OCI-LY1 (cell line): ENCODE measurements around the gene DHX32.
"Not testable (repeated sequence)": the region's sequence is repeated elsewhere in the genome, so short reads cannot be mapped to it uniquely, and the experiment has no call there.

Experiments
- H2AFZ ChIP-seq: fragments of 200-600 bp; sonication (generic), shearing (Covaris generic); 2 replicates; pipeline ENCODE4 v1.6.0; 2014; ENCODE audit warnings: antibody characterized with exemption, mild to moderate bottlenecking, low read length
- H3F3A ChIP-seq: fragments of 200-600 bp; sonication (generic), shearing (Covaris generic); 2 replicates; pipeline ENCODE4 v1.6.0; 2014; ENCODE audit warnings: mild to moderate bottlenecking, antibody characterized with exemption, low read length, moderate library complexity; ENCODE audit not compliant: insufficient read depth
- H3K27ac ChIP-seq: fragments of 200-600 bp; sonication (generic); 2 replicates; pipeline ENCODE4 v1.5.1; 2014; ENCODE audit warnings: low read length, mixed run types, mild to moderate bottlenecking, low read depth; ENCODE audit not compliant: poor library complexity, severe bottlenecking
- H3K27me3 ChIP-seq: fragments of 200-600 bp; sonication (generic); 2 replicates; pipeline ENCODE4 v1.6.0; 2014; ENCODE audit warnings: antibody characterized with exemption, mild to moderate bottlenecking, low read length, moderate library complexity; ENCODE audit not compliant: insufficient read depth
- H3K36me3 ChIP-seq: fragments of 200-600 bp; sonication (generic); 2 replicates; pipeline ENCODE4 v1.6.1; 2014; ENCODE audit warnings: mild to moderate bottlenecking, antibody characterized with exemption, low read length, moderate library complexity, mixed read lengths; ENCODE audit not compliant: insufficient read depth
- H3K4me1 ChIP-seq: fragments of 200-600 bp; sonication (generic); 2 replicates; pipeline ENCODE4 v1.5.1; 2014; ENCODE audit warnings: mild to moderate bottlenecking, low read length, moderate library complexity; ENCODE audit not compliant: insufficient read depth, severe bottlenecking
- H3K4me2 ChIP-seq: fragments of 200-600 bp; sonication (generic), shearing (Covaris generic); 2 replicates; pipeline ENCODE4 v1.6.1; 2014; ENCODE audit warnings: low read length
- H3K4me3 ChIP-seq: fragments of 200-600 bp; sonication (generic); 2 replicates; pipeline ENCODE4 v1.5.1; 2014; ENCODE audit warnings: low read length, low read depth, mild to moderate bottlenecking, mixed read lengths; ENCODE audit not compliant: poor library complexity, severe bottlenecking
- H3K79me2 ChIP-seq: fragments of 200-600 bp; shearing (Covaris generic); 2 replicates; pipeline ENCODE4 v1.6.1; 2016; ENCODE audit warnings: mixed run types, low read length, mixed read lengths; ENCODE audit not compliant: insufficient read depth
- H3K9ac ChIP-seq: fragments of 200-600 bp; sonication (generic), shearing (Covaris generic); 2 replicates; pipeline ENCODE4 v1.6.1; 2014; ENCODE audit warnings: mild to moderate bottlenecking, low read length, mixed read lengths
- H3K9me2 ChIP-seq: fragments of 200-600 bp; sonication (generic), shearing (Covaris generic); 2 replicates; pipeline ENCODE4 v1.6.1; 2014; ENCODE audit warnings: low read depth, mild to moderate bottlenecking, low read length, mixed read lengths
- H3K9me3 ChIP-seq: fragments of 200-600 bp; shearing (Covaris generic); 2 replicates; pipeline ENCODE4 v1.6.1; 2014; ENCODE audit warnings: low read length, mixed read lengths
- H4K20me1 ChIP-seq: fragments of 200-600 bp; sonication (generic), shearing (Covaris generic); 2 replicates; pipeline ENCODE4 v1.6.0; 2016; ENCODE audit warnings: mild to moderate bottlenecking, low read length; ENCODE audit not compliant: insufficient read depth
- EZH2 ChIP-seq: fragments of 200-600 bp; sonication (generic), shearing (Covaris generic); IDR thresholded peaks from 2 replicates; pipeline ENCODE4 v1.8.0; 2017; ENCODE audit warnings: borderline replicate concordance, mixed run types, mild to moderate bottlenecking, antibody characterized with exemption, low read length, moderate library complexity, mixed read lengths
- TF ChIP-seq, protein P1 (sequence below): fragments of 200-600 bp; sonication (generic), shearing (Covaris generic); IDR thresholded peaks from 2 replicates; pipeline ENCODE4 v1.5.1; 2017; ENCODE audit warnings: mild to moderate bottlenecking, antibody characterized with exemption, low read length, moderate library complexity, mixed read lengths

DHX32 gene, protein sequence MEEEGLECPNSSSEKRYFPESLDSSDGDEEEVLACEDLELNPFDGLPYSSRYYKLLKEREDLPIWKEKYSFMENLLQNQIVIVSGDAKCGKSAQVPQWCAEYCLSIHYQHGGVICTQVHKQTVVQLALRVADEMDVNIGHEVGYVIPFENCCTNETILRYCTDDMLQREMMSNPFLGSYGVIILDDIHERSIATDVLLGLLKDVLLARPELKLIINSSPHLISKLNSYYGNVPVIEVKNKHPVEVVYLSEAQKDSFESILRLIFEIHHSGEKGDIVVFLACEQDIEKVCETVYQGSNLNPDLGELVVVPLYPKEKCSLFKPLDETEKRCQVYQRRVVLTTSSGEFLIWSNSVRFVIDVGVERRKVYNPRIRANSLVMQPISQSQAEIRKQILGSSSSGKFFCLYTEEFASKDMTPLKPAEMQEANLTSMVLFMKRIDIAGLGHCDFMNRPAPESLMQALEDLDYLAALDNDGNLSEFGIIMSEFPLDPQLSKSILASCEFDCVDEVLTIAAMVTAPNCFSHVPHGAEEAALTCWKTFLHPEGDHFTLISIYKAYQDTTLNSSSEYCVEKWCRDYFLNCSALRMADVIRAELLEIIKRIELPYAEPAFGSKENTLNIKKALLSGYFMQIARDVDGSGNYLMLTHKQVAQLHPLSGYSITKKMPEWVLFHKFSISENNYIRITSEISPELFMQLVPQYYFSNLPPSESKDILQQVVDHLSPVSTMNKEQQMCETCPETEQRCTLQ

DNA sequence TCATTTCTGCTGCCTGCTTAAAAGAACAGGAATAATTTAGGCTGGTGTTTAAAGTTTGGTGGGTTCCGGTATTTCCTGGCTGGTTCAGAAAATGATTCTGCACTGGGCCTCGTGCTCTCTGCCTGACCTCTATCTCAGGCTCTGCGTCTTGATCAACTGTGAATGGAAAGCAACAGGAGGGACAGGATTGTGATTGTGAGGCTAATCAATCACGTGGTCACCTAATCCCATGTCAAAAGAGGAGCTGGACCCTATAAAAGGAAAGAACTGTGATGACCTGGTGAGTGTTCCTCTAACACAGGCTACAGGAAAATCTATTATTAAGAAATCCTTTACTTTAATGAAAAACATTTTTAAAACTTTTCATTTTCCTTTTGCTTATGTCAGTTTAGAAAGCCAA, at the start of gene DHX32:
TSS of gene DHX32 (minus strand) at position 101 of the 400 bp plus-strand sequence. CDS start 468 bp downstream, outside the sequence.
- Histone ChIP-seq H2AFZ (no peak within 1 kb of the TSS), H3K9me3 (peaks cover under 1% of the 10 kb centered on the region; the same call in 1 of the 2 replicates), H3K9ac (no peak within 1 kb of the TSS), H3K9me2 (no peaks in the 10 kb centered on the region; the same call in 1 of the 2 replicates), H3K27me3 (no peaks in the 10 kb centered on the region; the same call in 1 of the 2 replicates), H3K4me3 (no peak within 1 kb of the TSS), H3K79me2 (no peaks in the 10 kb centered on the region), H3K4me2 (no peak within 1 kb of the TSS), H4K20me1 (no peaks in the 10 kb centered on the region), H3K4me1 (no peaks in the 10 kb centered on the region), H3K36me3 (no peaks in the 10 kb centered on the region), H3F3A (no peaks in the 10 kb centered on the region), H3K27ac (no peak within 1 kb of the TSS)
- TF ChIP-seq, protein P1, sequence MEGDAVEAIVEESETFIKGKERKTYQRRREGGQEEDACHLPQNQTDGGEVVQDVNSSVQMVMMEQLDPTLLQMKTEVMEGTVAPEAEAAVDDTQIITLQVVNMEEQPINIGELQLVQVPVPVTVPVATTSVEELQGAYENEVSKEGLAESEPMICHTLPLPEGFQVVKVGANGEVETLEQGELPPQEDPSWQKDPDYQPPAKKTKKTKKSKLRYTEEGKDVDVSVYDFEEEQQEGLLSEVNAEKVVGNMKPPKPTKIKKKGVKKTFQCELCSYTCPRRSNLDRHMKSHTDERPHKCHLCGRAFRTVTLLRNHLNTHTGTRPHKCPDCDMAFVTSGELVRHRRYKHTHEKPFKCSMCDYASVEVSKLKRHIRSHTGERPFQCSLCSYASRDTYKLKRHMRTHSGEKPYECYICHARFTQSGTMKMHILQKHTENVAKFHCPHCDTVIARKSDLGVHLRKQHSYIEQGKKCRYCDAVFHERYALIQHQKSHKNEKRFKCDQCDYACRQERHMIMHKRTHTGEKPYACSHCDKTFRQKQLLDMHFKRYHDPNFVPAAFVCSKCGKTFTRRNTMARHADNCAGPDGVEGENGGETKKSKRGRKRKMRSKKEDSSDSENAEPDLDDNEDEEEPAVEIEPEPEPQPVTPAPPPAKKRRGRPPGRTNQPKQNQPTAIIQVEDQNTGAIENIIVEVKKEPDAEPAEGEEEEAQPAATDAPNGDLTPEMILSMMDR = no peak
- TF ChIP-seq EZH2 = no peak

DNA sequence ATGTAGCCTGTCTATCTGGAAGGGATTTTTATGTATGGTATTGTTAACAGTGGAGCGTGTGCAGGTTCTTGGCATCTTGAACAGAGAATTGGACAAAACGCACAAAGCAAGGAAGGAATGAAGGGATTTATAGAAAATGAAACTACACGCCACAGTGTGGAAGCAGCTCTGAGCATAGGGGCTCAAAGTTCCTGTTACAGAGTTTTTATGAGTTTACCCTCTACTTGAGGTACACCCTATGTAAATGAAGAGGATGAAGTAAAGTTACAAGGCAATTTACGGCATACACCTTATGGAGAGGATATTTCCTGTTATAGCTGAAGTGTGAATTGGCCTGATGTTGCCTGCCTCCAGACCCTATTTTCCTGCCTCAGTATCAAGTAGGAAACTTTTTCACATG, 48.5 kb upstream of the DHX32 start:
- Histone ChIP-seq H3K9me3 (no peaks in the 10 kb centered on the region), H3K79me2 (no peaks in the 10 kb centered on the region), H3K4me2 (no peak overlapping the region), H3K36me3 (no peaks in the 10 kb centered on the region), H3K27me3 (no peaks in the 10 kb centered on the region), H3K4me3 (no peak overlapping the region), H2AFZ (no peak overlapping the region), H3K9ac (no peak overlapping the region), H3K27ac (no peak overlapping the region), H3K9me2 (no peaks in the 10 kb centered on the region), H3K4me1 (no peaks in the 10 kb centered on the region), H3F3A (no peaks in the 10 kb centered on the region), H4K20me1 (no peaks in the 10 kb centered on the region)
- TF ChIP-seq, protein P1 = no peak
- TF ChIP-seq EZH2 = no peak

DNA sequence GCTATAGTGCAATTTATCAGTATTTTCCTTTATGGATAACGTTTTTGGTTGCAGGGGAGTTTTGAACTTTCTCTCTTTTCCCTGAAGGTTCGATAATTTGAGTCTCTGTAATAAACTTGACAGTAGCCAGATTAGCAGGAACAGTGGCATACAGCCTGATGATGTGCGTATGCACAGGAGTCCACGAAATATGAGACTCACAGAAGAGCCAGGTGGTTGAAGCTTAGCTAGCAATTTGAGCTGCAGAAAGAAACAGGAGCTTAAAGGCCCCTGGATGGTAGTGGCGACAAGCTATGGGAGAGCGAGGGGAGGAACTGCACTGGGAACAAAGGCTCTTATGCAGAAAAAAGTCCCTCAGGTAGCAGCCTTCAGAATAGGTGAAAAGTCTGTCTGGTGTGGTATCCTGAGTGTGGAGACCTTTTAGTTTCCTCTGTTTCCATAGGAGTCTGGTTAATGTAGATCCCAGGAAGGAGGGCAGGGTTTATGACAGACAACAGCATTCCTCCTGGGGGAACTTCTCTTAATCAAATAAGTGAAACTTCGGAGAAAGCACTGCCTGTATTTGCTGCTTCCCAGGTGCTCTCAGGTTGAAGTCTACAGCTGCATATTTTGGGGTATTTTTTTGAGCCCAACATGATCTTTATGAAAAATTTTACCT, 48.0 kb upstream of the DHX32 start:
- no peaks in the 10 kb centered on the region for H3F3A ChIP-seq
- no peaks in the 10 kb centered on the region for H3K9me3 ChIP-seq
- no peak overlapping the region for H3K4me2 ChIP-seq
- H3K27ac ChIP-seq = no peak overlapping the region
- H4K20me1 ChIP-seq = no peaks in the 10 kb centered on the region
- no peaks in the 10 kb centered on the region for H3K79me2 ChIP-seq
- H3K36me3 ChIP-seq = no peaks in the 10 kb centered on the region
- H3K4me3 ChIP-seq = no peak overlapping the region
- no peak overlapping the region for H2AFZ ChIP-seq
- no peaks in the 10 kb centered on the region for H3K9me2 ChIP-seq
- H3K4me1 ChIP-seq = no peaks in the 10 kb centered on the region
- TF ChIP-seq, protein P1 = no peak
- no peak for TF ChIP-seq EZH2
- no peak overlapping the region for H3K9ac ChIP-seq
- no peaks in the 10 kb centered on the region for H3K27me3 ChIP-seq

DNA sequence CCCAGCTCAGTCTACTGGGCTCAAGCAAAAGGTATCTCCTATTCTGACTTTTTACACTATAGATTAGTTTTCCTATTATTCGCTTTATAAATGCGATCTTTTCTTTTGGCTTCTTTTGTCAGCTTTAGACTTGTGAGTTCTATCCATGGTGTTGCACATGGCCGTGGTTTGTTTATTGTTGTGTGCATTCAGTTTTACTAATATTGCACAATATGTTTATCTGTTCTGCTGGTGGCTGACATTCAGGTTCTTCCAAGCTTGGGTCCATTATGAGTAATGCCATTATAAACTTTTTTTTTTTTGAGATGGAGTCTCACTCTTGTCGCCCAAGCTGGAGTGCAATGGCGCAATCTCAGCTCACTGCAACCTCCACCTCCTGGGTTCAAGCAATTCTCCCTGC, 46.2 kb upstream of the DHX32 start:
- H4K20me1 ChIP-seq, H3F3A ChIP-seq, H2AFZ ChIP-seq, H3K9me3 ChIP-seq, H3K4me2 ChIP-seq, H3K4me3 ChIP-seq, H3K36me3 ChIP-seq, H3K9me2 ChIP-seq, H3K9ac ChIP-seq, H3K27ac ChIP-seq, H3K4me1 ChIP-seq, H3K79me2 ChIP-seq, H3K27me3 ChIP-seq: not testable (repeated sequence)
